RCC 7860 (cell line): Measurements from ENCODE around the gene CTSA.

ENCODE experiments used
- DNase-seq: peaks from one replicate; pipeline ENCODE4 v3.0.0-alpha.2; 2015; ENCODE audit warnings: low spot score
- FAIRE-seq: peaks from 2 replicates; lab custom pipeline; 2012; peaks lifted over from hg19 to GRCh38; lab: Jason Lieb, UNC

Gene CTSA

DNA sequence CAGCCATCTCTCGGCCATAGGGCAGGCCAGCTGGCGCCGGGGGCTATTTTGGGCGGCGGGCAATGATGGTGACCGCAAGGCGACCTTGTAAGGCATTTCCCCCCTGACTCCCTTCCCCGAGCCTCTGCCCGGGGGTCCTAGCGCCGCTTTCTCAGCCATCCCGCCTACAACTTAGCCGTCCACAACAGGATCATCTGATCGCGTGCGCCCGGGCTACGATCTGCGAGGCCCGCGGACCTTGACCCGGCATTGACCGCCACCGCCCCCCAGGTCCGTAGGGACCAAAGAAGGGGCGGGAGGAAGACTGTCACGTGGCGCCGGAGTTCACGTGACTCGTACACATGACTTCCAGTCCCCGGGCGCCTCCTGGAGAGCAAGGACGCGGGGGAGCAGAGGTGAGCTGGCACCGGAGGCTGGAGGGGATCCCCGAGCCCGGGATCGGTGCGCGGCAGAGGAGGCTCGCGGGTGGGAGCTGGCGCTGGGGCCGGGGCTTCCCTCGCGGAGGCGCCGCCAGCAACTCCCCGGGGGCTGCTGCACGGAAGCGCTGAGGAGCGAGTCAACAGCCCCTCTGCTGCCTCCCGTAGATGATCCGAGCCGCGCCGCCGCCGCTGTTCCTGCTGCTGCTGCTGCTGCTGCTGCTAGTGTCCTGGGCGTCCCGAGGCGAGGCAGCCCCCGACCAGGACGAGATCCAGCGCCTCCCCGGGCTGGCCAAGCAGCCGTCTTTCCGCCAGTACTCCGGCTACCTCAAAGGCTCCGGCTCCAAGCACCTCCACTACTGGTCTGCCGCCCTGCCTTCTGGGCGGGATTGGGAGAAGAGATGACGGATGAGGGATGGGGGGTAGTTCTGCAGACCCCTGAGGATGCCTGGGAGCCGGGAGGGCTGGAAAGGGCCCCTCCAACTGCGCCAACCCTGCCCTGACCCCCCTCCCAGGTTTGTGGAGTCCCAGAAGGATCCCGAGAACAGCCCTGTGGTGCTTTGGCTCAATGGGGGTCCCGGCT, at the start of gene CTSA, which contains the start of gene NEURL2:
TSS of gene CTSA (plus strand) at position 351 of the 999 bp plus-strand sequence. CDS start at position 585, 234 bp downstream.
TSS of gene NEURL2 (minus strand) at position 224 of the 999 bp plus-strand sequence. CDS start at position 7, 217 bp downstream.
- DNase-seq: peak; percentile 85
- no peak for FAIRE-seq

DNA sequence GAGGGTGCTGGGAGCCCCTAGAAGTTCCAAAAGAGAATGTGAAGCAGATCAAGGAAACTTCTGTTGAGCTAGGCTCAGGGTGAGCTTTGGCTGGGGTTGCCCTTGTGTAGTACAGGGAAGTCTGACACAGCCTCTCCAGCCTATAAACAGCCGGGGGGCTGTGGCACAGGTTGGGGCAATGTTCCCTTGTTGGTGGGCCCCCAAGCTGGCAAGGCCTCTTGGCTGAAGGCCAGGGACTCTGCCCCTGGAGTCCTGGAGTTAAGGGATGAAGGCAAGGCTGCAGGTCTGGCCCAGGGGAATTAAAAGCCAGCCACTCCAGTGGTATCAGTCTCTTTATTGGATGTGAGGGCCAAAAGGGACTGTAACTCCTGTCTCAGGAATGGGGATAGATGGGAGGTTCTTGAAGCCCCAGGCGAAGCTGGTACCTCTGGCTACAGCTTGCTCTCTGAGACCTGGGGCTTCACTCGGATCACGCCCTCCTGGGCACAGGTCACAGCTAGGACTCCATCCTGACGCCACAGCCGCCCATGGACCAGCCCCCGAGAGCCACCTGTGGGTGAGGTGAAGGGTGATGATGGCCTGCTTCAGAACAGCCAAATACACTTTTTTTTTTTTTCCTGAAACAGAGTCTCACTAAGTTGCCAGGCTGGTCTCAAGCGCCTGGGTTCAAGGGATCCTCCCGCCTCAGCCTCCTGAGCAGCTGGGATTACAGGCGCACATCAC, 49.6 kb upstream of the CTSA start:
- DNase-seq (no peak), FAIRE-seq (no peak)

DNA sequence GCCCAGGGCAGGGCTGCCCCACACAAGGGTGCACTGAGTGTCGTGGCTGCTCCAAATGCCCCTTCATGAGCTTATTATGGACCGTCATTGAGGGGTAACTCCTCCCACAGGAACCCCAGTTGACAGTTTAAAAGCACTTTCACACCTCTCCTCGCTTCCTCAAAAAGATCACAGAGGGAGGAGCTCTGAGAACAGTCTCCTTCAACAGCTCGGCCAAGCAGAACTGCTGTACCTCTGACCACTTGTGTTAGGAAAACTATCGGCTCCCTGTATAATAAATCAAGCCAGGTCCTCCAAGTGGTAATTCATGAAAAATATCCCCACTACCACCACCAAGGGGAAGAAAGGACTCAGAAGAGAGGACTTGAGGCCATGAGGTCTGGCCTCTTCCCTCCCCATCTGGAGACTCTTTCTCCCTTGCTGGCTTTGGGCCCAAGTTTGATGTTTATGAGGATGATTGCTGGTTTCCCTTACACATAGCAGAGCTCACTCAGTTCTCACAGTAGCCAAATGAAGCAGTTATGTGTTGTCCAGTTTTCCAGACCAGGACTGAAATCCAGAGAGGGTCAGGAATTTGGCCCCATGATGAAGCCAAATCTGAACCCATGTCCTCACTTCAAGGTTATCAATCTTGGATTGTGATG, 48.8 kb upstream of the CTSA start:
- FAIRE-seq (no peak), DNase-seq (no peak)

DNA sequence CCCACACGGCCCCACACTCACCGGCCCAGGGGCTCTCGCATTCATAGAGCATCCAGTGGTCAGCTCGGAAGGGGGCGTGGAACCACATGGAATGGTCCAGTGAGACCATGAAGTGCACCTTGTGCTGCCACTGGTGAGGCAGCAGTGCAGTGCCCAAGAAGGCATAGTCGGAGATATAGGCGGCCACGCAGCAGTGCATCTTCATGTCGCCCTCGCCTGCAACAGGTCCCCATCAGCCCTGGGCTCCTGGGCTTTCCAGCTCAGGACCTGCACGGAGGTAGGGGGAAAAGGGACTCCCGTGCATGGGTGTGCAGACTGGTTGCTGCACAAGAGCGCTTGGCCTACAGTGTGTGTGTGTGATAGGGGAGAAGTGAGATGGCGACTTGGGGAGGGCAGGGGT, 47.6 kb upstream of the CTSA start:
- DNase-seq (no peak), FAIRE-seq (no peak)

DNA sequence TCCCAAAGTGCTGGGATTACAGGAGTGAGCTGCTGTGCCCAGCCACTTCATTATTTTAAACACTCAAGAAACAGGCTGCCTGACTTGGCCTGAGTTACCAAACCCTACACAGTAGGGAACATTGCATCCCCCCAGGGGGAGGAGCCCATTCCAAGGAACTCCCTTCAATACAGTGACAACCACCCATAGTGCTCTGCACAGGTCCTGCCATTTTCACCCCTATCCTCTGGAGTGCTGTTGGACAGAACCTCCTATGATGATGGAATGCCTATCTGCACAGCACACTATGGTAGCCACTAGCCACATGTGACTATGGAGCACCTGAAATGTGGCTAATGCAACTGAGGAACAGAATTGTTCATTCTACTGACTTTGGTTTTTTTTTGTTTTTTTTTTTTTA, 45.7 kb upstream of the CTSA start:
- FAIRE-seq (no peak), DNase-seq (no peak)

DNA sequence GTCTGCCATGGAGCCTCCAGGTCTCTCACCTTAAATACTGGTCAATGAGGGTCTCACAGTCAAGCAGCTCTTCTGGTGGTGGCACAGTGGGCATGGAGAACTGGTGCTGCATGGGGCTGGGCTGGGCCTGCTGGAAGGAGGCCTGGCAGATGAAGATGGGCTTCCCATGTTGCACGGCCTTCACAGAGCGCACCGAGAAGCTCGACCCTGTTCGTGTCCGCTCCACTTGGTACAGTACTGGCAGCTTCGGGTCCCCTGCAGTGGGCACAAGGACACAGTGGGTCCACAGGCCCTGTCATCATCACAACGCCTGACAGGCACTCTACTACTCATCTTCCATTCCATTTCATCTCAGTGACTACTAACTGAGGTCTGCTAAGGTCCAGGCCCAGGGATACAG, 42.7 kb upstream of the CTSA start:
- FAIRE-seq: no peak

DNA sequence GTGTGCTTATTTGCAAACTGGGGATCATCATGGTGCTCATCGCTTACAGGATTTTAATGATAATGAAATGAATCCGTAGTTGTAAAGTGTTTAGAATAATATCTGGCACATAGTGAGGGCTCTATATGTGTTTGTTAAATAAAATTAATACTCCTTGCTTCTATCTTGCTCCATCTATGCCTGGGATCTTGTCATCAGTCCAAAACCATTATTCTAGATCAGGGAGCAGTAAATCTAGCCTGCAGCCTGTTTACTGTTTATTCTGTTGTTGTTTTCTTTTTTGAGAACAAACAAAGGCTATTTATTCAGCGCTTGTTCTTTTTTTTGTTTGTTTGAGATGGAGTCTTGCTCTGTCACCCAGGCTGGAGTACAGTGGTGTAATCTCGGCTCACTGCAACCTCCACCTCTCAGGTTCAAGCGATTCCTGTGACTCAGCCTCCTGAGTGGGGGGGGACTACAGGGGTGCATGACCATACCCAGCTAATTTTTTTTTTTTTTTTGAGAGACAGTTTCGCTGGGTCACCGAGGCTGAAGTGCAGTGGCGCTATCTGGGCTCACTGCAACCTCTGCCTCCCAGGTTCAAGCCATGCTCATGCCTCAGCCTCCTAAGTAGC, 42.1 kb upstream of the CTSA start:
- FAIRE-seq: no peak
- DNase-seq: no peak

More for the DNA sequence above, 42.7 kb upstream of the CTSA start:
- no peak for DNase-seq

DNA sequence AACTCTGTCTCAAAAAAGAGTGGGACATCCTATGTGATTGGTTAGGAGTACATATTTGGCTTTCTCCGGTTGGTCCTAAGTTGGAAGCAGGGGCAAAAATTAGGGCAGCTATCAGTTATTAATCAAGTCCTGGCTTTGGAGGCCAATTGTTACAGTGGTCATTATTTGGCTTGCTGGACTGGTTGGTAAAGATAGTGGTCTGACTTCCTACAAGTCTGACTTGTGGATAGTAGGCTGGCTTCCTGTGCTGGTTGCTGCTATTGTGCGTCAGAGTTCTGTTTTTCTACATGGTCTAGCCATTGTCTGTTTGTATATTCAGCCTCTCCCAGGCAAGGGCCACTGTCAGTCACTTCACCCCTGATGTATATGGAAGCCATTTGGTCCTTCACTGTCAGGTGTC, 40.9 kb upstream of the CTSA start:
- no peak for DNase-seq
- FAIRE-seq: no peak

DNA sequence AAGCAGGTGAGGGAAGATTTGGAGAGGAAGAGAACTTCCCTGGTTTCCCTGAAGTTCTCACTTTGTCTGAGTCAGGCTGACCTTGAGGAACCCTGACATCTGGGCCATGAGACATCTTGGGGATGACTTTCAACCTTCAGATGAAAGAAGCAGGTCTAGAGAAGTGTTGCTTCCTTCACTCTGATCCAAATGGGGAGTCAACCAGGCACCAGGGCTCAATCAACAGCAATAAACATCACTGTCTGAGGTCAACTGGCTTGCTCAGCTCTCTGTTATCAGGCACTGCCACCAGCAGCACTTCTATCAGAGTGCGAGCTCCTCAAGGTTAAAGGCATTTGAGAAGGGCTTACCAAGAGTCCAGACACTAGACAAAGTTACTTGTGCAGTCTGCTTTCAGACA, 40.2 kb upstream of the CTSA start:
- DNase-seq: no peak
- no peak for FAIRE-seq

DNA sequence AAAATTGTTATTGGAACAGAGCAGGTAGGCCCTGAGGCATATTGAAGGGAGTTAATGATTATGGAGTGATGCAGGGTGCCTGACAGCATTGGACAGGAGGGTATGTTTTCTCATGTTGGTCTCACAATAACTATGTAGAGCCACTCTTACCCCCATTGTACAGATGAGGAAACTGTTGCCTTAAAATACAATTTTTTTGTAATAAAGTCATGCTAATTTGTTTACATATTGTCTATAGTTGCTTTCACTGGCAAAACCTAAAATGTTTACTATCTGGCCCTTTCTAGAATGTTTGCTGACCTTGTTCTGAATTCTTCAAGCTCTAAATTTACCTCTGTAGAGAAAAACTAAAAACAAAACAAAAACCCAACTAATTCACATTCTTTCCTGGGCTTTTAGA, 39.6 kb upstream of the CTSA start:
- FAIRE-seq (no peak), DNase-seq (no peak)

DNA sequence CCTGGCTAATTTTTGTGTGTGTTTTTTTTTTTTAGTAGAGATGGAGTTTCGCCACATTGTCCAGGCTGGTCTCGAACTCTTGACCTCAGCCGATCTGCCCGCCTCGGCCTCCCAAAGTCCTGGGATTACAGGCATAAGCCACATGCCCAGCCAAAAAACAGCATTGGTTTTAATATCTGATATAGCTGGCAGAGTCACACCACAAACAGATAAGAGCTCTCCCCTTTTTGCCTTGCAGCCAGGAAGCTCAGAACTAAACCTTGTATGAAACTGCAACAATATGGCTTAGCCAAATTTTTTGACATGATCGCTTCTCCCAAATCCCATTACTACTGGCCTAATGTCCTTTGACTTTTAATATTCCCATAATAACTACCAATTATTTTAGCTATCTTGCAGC, 38.8 kb upstream of the CTSA start:
- DNase-seq (no peak), FAIRE-seq (no peak)

DNA sequence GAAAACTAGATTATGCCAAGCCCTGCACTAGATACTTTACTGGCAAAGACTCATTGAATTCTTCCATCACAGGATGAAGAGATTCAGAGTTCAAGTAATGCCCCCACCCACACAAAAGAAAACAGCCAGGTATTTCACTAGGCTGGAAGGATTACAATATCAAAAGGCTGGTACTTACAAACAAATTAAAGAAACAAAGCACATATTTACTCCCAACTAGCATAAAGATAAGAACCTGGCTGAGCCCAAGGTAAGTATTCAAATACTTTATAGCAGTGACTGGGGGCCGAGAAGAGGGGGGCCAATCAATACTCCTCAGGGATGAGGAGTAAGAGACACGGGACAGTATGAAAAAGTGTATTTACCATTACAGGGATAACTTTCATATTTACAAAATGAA, 37.7 kb upstream of the CTSA start:
- no peak for DNase-seq
- FAIRE-seq: no peak

DNA sequence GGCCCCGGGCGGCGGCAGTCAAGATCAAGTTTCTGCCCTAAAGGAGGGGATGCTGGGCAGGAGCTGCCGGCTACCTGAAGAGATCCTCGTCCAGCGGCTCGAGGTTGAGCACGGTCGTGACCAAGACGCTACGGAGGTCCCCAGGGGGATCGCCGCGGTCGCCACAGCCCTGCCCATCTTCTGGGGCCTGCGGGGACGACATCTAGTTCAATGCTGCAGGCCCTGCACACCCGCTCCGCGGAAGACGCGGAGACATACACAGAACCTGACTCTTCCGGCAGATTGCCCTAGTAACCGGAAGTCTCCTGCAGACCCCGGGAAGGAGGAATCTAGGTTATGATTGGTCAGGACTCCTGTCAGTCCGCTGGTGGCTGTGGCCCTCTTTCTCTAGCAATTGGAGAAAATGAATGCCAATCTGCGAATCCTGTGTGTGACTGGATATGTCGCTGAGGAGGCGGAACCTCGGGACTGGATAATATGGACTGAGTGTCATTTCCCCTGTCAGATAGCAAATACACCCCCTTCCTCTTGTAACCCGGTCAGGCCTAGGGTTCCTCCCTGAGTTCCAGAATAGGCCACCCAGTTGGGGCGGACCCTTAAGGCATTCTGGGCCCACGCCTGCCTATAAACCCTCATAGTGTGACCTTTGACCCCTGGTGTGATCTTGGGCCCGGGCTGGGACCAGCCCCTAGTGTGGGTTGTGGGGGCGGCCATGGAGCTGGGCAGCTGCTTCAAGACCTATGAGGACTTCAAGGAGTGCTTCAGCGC, 33.8 kb upstream of the CTSA start, which contains the start of the genes ACOT8 and ZSWIM3:
TSS of gene ACOT8 (minus strand) at position 279 of the 768 bp plus-strand sequence. CDS start at position 202, 77 bp downstream.
TSS of gene ZSWIM3 (plus strand) at position 501 of the 768 bp plus-strand sequence. CDS start at position 713, 212 bp downstream.
- FAIRE-seq (peak; percentile 83), DNase-seq (peak; percentile 100)

DNA sequence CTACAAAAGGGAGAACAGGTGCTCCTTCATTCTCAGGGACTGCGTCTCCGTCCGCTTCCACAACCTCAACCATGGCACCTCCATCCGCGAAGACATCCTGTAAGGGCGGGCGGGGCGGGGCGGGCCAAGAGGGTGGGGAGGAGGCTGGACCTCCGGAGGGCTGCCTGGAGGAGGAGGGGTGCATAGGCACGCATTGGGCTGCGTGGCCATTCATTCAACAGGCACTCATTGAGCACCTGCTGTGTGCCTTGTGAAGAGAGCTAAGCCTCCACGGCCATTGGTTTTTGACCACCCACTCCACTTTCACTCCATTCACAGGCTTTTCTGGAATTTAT, 33.3 kb upstream of the CTSA start:
- FAIRE-seq: no peak
- DNase-seq: no peak

DNA sequence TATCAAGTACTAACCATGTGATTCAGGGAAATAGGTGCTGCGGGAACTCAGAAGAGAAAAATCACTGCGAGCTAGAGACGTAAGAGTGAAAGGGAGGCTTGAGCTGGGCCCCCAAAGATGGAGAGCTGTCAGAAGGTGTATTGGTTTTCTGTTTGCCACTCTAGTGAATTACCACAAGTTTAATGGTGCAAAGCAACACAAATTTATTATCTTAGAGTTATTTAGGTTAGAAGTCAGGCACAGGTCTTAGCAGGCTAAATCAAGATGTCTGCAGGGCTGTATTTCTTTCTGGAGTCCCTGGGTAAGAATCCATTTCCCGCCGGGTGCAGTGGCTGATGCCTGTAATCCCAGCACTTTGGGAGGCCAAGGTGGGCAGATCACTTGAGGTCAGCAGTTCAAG, 31.2 kb upstream of the CTSA start:
- FAIRE-seq: no peak
- no peak for DNase-seq

DNA sequence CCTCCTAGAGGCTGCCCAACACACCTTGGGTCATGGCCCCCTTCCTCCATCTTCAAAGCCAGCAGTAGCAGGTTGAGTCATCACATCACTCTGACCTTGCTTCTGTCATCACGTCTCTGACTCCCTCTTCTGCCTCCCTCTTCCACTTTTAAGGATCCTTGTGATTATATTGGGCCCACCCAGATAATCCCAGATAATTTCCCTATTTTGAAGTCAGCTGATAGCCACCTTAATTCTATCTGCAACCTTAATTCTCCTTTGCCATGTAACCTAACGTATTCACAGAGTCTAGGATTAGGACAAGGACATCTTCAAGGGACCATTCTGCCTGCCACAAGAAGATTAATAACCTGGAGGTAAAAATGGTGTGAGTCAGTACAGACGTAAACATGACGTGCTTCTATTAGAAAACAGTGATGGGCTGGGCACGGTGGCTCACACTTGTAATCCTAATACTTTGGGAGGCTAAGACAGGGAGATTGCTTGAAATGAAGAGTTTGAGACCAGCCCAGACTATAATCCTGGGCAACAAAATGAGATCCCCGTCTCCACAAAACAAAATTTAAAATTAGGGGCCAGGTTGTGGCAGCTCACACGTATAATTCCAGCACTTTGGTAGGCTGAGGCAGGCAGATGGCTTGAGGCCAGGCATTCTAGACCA, 30.4 kb upstream of the CTSA start:
- DNase-seq (no peak), FAIRE-seq (no peak)

DNA sequence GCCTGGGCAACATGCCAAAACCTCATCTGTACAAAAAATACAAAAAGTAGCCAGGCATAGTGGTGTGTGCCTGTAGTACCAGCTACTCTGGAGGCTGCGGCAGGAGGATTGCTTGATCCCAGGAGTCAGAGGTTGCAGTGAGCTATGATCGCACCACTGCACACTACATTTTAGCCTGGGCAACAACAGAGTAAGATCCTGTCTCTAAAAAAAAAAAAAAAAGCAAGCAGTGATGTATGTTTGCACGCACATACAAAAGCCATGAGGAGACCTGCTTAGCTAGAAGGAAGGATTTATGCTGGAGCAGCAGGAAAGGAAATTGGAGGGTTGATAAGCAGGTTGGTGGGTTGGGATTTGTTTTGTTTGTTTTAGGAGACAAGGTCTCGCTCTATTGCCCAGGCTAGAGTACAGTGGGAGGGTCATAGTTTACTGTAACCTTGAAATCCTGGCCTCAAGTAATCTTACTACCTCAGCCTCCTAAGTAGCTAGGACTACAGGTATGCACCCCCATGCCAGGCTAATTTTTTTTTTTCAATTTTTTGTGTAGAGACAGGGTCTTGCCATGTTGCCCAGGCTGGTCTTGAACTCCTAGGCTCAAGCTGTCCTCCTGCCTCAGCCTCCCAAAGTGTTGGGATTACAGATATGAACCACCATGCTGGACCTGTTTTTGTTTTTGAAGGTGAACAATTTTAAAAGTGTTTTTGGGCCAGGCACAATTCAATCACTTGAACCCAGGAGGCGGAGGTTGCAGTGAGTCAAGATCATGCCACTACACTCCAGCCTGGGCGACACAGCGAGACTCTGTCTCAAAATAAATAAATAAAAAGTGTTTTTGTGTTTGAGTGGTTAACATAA, 29.7 kb upstream of the CTSA start:
- no peak for FAIRE-seq
- peak; percentile 26 for DNase-seq
